ENCODE results near the gene GLRX.

- TF ChIP-seq CTCF (conservative IDR thresholded peaks at IDR 0.05 in 1 of 2, IDR thresholded peaks at IDR 0.05 in 1 of 2; ENCODE audit: extremely low read depth in 1 of 2, insufficient read depth in 1 of 2, low read depth in 1 of 2, low read length in 2 of 2) (no peak), EZH2 (IDR thresholded peaks at IDR 0.05; ENCODE audit: borderline replicate concordance, low read length) (no peak)
These were observed 21.0 kb downstream of the GLRX start for GRCh38 chr5:95801532-95801931.
